NCI-H146 treated with DMSO at 0.1 percent for 48 hours (cell line): ENCODE results near the gene HAVCR2.

Source experiments
- DNase-seq: peaks from one replicate; lab custom pipeline; 2025; ENCODE audit not compliant: unreplicated experiment; lab: John Stamatoyannopoulos, UW

Gene HAVCR2

GRCh38 chr5:157046041-157046440 lies 62.8 kb downstream of the HAVCR2 start:
- no peak for DNase-seq

DNA sequence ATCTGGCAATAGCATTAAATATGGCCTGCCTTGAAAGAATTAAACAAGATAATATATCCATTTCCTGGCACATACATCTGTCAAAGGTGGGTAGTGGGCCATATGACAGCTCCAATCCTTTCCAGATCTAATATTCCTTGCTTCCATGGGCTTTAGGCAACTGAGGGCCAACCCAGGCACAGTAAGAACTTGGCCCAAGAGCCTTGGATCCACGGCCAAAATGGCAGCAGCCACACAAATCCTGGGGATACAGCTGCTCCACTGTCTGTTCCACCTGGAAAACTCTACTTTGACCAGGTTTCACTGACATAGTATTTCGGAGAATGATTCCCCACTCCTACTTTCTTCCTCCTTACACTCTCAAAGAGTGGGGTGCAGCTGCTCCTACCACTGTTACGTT lies 63.2 kb downstream of the HAVCR2 start:
- no peak for DNase-seq

- no peak for DNase-seq
These were observed 70.2 kb downstream of the HAVCR2 start for GRCh38 chr5:157038568-157039187.
